ENCODE measurements around the gene ACD.

DNA sequence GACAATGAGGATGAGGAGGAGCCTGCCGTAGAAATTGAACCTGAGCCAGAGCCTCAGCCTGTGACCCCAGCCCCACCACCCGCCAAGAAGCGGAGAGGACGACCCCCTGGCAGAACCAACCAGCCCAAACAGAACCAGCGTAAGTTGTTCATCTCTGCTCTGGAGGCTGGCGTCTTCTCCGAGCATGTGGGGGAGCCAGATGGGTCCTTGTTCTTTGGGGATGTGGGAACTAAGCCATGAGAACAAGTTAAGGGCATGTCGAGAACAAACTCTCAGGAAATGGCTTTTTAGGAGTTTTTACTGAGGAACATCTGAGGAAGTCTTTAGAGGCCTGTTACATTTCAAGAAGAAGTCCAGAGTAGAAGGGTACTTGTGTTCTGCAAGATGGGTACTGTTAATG, 23.3 kb downstream of the ACD start:
- TF ChIP-seq ZNF274 (IDR thresholded peaks at IDR 0.05; ENCODE audit: low read depth, low read length) = no peak
- no peak for TF ChIP-seq YY1 (IDR thresholded peaks at IDR 0.05; ENCODE audit: insufficient read depth, insufficient read length)

Measured in NT2/D1 (cell line).